ENCODE results near the gene TTI1. TPM values are rescaled to one million over a fixed set of nuclear protein-coding genes. Genes with fewer than 3 reads are reported as not detected.

Gene TTI1
- total RNA-seq, 1 donor from 2014 or later = 25.7 TPM

DNA sequence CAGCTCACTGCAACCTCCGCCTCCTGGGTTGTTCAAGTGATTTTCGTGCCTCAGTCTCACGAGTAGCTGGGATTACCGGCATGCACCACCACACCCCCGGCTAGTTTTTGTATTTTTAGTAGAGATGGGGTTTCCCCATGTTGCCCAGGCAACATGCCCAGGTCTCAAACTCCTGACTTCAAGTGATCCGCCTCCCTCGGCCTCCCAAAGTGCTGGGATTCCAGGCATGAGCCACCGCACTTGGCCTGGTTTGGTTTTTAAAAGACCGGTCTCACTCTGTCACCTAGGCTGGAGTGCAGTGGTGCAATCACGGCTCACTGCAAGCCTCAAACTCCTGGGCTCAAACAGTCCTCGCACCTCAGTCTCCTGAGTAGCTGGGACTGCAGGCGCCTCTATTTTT, 90.2 kb downstream of the TTI1 start:
- FAIRE-seq (no peak), DNase-seq (ENCODE audit: low spot score in 2 of 2) (no peak)

GRCh38 chr20:37941992-37942391, 91.3 kb downstream of the TTI1 start:
- DNase-seq (ENCODE audit: low spot score in 2 of 2) (no peak), FAIRE-seq (no peak)

GRCh38 chr20:37941332-37941731, 91.9 kb downstream of the TTI1 start:
- FAIRE-seq (no peak), DNase-seq (ENCODE audit: low spot score in 2 of 2) (no peak)

DNA sequence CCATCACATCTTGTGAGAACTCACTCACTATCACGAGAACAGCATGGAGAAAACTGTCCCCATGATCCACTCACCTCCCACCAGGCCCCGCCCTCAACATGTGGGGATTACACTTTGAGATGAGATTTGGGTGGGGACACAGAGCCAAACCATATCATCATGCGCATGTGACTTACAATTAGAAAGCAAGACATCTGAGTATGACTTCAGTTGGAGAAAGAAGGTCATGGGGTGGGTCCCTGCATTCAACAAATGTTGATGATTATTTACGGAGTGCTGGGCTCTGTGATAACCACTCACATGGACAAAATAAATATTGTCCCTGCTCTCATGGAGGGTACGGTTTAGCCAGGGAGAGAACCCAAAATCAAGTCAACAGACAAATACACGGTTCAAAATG, 92.4 kb downstream of the TTI1 start:
- FAIRE-seq (no peak), DNase-seq (ENCODE audit: low spot score in 2 of 2) (no peak)

- no peak for DNase-seq (ENCODE audit: low spot score in 2 of 2)
- FAIRE-seq = no peak
These were observed 93.3 kb downstream of the TTI1 start for GRCh38 chr20:37939701-37940560.

DNA sequence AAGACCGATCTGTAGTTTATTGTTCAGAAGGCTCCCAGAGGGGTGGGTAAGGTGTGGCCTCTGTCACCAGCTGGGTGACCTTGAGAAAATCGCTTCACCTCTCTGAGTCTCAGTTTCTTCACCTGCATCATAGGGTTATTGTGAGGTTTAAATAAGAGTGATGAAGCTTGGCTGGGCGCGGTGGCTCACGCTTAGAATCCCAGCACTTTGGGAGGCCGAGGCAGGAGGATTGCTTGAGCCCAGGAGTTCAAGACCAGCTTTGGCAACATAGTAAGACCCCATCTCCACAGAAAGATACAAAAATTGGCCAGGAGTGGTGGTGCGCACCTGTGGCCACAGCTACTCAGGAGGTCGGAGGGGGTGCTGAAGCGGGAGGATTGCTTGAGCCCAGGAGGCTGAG, 94.3 kb downstream of the TTI1 start:
- no peak for DNase-seq (ENCODE audit: low spot score in 2 of 2)
- FAIRE-seq = no peak

DNA sequence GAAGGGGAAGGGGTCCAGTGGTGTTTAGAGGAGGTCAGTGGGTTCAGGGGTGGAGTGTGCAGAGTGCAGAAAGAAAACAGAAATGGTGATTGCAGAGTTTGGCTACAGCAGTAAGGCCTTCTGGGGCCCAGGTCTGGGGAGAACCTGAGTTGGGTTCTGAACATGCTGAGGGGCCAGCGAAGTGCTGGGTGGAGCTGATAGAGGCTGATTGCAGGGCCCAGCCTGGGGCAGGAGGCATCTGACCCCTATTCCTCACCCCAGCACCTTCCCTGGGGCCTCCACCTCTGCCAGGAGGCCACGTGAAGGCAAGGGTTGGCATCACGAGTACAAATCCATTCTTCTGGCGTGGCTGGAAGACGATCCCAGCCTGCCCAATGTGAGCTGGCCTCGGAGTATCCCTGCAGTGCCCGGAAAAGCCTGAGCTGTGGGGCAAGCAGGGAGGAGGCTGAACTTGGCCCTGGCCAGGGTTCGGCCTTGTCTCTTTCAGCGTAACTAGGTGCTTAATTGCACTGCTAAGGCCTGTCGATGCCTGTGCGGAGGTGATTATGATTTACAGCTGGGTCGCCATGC, 95.0 kb downstream of the TTI1 start:
- no peak for FAIRE-seq
- DNase-seq (ENCODE audit: low spot score in 2 of 2) = no peak

- FAIRE-seq (no peak), DNase-seq (ENCODE audit: low spot score in 2 of 2) (no peak)
These were observed 95.6 kb downstream of the TTI1 start for GRCh38 chr20:37937686-37938085.

- no peak for FAIRE-seq
These were observed 96.8 kb downstream of the TTI1 start for GRCh38 chr20:37936451-37936850.

DNA sequence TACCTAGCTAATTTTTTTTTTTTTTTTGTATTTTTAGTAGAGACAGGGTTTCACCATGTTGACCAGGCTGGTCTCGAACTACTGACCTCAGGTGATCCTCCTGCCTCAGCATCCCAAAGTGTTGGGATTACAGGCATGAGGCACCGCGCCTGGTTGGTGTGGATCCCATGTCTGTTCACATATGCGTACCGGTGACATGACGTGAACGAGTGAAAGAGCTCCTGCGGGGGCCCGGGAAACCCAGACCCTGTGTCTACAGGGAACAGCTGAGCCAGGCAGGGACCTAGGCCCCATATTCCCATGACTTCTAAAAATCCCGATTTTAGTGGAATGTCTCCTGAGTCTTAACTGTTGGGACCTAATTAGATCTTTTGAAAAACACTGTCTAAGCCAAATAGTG, 97.2 kb downstream of the TTI1 start:
- DNase-seq (ENCODE audit: low spot score in 2 of 2) = no peak
- FAIRE-seq = no peak

More at GRCh38 chr20:37936451-37936850, 96.8 kb downstream of the TTI1 start:
- DNase-seq (ENCODE audit: low spot score in 2 of 2) = no peak

DNA sequence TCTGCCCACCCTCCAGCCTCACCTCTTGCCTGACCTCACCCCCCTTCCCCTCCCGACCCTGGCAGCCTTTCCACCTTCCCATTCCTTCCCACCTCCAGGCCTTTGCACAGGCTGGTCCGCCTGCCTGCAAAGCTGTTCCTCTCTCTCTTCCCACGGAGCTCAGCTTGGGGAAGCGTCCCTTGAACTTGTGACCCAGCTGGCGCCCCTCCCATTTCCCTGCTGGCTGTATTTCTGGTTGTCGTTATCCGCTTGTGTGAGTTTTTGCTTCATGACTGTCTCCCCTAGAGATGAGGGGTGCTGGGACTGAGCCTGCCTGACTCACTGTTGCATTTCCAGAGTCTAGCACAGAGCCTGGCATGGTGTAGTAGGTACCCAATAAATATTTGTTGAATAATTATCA, 97.8 kb downstream of the TTI1 start:
- FAIRE-seq = no peak
- DNase-seq (ENCODE audit: low spot score in 2 of 2) = no peak

- no peak for DNase-seq (ENCODE audit: low spot score in 2 of 2)
- FAIRE-seq = no peak
These were observed 98.5 kb downstream of the TTI1 start for GRCh38 chr20:37934634-37935375.

DNA sequence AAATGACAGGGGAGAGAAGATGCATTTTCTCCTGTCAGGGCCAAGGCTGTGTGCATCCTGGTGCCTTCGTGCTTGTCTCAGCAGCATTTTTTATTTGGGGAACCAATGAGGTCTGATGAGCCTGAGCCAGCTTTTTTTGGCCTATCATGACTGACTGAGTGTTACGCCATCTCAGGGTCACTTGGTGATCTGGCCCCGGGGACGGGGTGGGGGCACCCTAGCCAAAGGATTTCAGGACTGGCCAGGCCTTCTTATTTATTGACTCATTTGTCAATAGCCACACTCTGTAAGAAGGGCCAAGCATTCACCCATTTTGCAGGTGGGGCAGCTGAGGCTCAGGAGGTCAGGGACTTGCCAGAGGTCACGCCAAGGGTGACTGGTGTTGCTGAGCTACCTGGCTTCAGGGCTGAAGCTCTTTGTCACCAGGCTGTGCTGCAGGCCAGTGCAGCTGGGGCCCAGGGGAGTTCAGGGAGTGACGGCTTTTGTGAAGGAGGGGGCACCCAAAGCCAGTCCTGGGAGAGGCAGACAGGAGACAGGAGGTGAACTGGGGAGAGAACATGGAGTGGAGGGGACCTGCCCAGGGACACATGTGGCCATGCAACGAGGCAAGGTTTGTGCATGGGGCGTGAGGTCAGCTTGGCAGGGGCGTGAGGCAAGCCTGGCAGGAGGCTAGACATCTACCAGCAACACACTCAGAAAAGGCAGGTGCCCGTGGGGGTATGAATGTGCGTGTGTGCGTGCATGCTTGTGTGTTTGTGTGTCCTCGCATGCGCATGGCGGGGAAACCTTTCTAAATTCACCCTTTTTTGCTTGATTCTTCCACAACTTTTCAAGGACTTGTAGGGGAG, 99.2 kb downstream of the TTI1 start:
- FAIRE-seq (no peak), DNase-seq (ENCODE audit: low spot score in 2 of 2) (no peak)

Other genes starting within 250 kb of the TTI1 start
- 201 TPM for gene VSTM2L, start 130.3 kb downstream of the TTI1 start, total RNA-seq
- gene RPRD1B, start 290 bp upstream of the TTI1 start, total RNA-seq = 39.1 TPM
- 3.3 TPM for gene TGM2, start 131.8 kb upstream of the TTI1 start, total RNA-seq
- gene KIAA1755, start 227.3 kb upstream of the TTI1 start, total RNA-seq = 1.2 TPM

Measured in frontal cortex (tissue), 4 donors.